Chondrocyte (in vitro differentiated cells): Measurements from ENCODE around the gene MBD3L4. TPM values are rescaled to one million over a fixed set of nuclear protein-coding genes. Genes with fewer than 3 reads are reported as not detected.

ENCODE experiments used
- DNase-seq: peaks from one replicate; pipeline ENCODE4 v3.0.0; 2021; ENCODE audit warnings: mixed read lengths, low spot score
- H3K27ac Mint-ChIP-seq: one replicate; pipeline ENCODE4 v1.8.0; 2021; ENCODE audit warnings: mild to moderate bottlenecking, moderate library complexity, mixed read lengths; ENCODE audit not compliant: unreplicated experiment
- H3K27me3 Mint-ChIP-seq: 2 replicates; pipeline ENCODE4 v1.8.0; 2021; ENCODE audit warnings: low read depth, mixed read lengths
- H3K36me3 Mint-ChIP-seq: 2 replicates; pipeline ENCODE4 v1.8.0; 2021; ENCODE audit warnings: low read depth, mixed read lengths
- H3K4me1 Mint-ChIP-seq: 2 replicates; pipeline ENCODE4 v1.8.0; 2021; ENCODE audit warnings: low read depth, mild to moderate bottlenecking, mixed read lengths
- H3K4me3 Mint-ChIP-seq: one replicate; pipeline ENCODE4 v1.8.0; 2021; ENCODE audit warnings: mild to moderate bottlenecking, moderate library complexity, mixed read lengths; ENCODE audit not compliant: unreplicated experiment
- H3K9me3 Mint-ChIP-seq: 2 replicates; pipeline ENCODE4 v1.8.0; 2021; ENCODE audit warnings: low read depth, mixed read lengths
- CTCF ChIP-seq: fragments of 200-600 bp; sonication (generic); IDR thresholded peaks from 2 replicates; pipeline ENCODE4 v1.5.0; 2021; ENCODE audit warnings: antibody characterized with exemption, mild to moderate bottlenecking, moderate library complexity
- total RNA-seq: library from RNA; stranded (reverse); gene quantifications from 3 replicates; pipeline ENCODE4 v1.2.1, GENCODE V29; 2021

Gene MBD3L4
- total RNA-seq, 1 donor from 2014 or later, result not detected

DNA sequence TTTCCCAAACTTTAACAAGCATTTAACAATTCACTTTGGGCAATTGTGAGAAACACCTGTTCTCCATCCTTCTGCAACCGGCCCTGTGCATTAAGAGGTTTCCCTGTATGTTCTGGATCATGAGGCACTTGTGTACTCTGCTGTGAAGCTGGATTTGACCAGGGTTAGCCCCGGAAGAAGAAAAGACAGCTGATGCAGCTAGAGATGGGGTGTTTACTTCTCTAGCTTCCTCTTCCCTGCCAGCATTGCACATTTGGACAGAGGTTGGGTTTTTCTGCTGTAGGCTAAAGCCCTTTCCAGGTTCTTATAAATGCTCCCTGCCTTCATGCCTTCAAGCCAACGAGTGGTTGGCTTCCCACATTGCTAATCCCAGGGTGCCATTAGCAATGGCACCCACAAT lies 39.6 kb downstream of the MBD3L4 start:
- peaks cover 8% of the 10 kb centered on the region for H3K27me3 Mint-ChIP-seq
- H3K36me3 Mint-ChIP-seq, result no peaks in the 10 kb centered on the region
- no peak overlapping the region for H3K4me3 Mint-ChIP-seq
- H3K4me1 Mint-ChIP-seq, result no peaks in the 10 kb centered on the region
- DNase-seq, result no peak
- peaks cover 6% of the 10 kb centered on the region for H3K9me3 Mint-ChIP-seq
- no peak overlapping the region for H3K27ac Mint-ChIP-seq
- TF ChIP-seq CTCF, result no peak

- H3K4me1 Mint-ChIP-seq, result no peaks in the 10 kb centered on the region
- H3K27ac Mint-ChIP-seq, result no peak overlapping the region
- H3K27me3 Mint-ChIP-seq, result peaks cover 8% of the 10 kb centered on the region
- TF ChIP-seq CTCF, result no peak
- H3K4me3 Mint-ChIP-seq, result no peak overlapping the region
- H3K9me3 Mint-ChIP-seq, result peaks cover 10% of the 10 kb centered on the region
- no peaks in the 10 kb centered on the region for H3K36me3 Mint-ChIP-seq
- DNase-seq, result no peak
Observed at GRCh38 chr19:6999933-7000332, 40.0 kb downstream of the MBD3L4 start.

DNA sequence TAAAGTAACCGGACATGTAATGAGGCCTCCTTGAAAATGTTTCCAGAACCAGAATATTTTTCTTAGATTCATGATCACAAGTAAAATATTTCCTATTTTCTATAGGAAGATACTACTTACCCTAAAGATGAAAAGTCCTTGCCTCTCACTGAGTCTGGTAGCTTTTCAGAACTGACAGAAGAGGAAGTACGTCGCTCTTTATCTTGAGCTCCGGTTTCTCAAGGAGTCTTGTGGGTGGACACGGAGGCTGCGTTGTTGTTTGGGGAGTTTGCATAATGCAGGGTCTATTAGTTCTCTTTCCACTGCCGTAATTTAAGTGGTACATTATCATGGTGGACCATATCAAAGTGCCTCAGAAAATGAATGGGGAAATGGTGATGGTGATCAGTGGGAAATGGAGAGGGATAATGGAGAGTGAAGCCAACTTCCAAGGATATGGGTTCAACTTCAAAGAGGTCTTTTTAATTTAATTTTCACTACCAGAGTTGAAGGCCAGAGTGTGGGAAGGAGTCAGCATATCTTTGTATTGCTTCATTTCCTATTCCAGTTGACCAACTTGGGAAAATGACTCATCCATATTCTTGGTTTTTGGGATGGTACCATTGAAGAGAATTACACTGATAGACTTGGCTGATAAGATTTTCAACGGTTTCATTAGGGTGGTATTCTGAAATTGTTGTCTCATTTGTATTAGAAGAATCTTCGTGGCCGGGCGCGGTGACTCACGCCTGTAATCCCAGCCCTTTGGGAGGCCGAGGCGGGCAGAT lies 42.1 kb downstream of the MBD3L4 start:
- peaks cover 11% of the 10 kb centered on the region for H3K9me3 Mint-ChIP-seq
- H3K27me3 Mint-ChIP-seq, result peaks cover 8% of the 10 kb centered on the region
- no peak for TF ChIP-seq CTCF
- H3K4me1 Mint-ChIP-seq, result no peaks in the 10 kb centered on the region
- H3K36me3 Mint-ChIP-seq, result no peaks in the 10 kb centered on the region
- no peak for DNase-seq
- no peak overlapping the region for H3K4me3 Mint-ChIP-seq
- no peak overlapping the region for H3K27ac Mint-ChIP-seq

- H3K4me3 Mint-ChIP-seq, result no peak overlapping the region
- TF ChIP-seq CTCF, result no peak
- H3K9me3 Mint-ChIP-seq, result peaks cover 11% of the 10 kb centered on the region
- H3K27ac Mint-ChIP-seq, result no peak overlapping the region
- peaks cover 8% of the 10 kb centered on the region for H3K27me3 Mint-ChIP-seq
- no peaks in the 10 kb centered on the region for H3K4me1 Mint-ChIP-seq
- no peak for DNase-seq
- no peaks in the 10 kb centered on the region for H3K36me3 Mint-ChIP-seq
Observed at GRCh38 chr19:6996810-6997209, 43.2 kb downstream of the MBD3L4 start.

DNA sequence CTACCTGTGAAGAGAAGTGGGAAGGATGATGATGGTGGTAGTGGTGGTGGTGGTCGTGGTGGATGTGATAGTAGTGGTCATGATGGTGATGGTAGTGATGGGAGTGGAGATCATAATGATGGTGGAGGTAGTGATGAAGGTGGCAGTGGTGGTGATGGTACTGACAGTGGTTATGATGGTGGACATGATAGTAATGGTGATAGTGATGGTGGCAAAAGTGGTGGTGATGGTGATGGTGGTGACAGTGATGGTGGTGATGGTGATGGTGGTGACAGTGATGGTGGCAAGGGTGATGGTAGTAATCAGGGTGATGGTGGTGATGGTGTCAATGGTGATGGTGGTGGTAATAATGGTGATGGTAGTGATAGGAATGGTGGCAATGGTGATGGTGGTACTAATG lies 44.9 kb downstream of the MBD3L4 start:
- H3K9me3 Mint-ChIP-seq, result peaks cover 11% of the 10 kb centered on the region

More for the DNA sequence above, 44.9 kb downstream of the MBD3L4 start:
- Mint-ChIP-seq H3K27me3 (peaks cover 2% of the 10 kb centered on the region), H3K36me3 (no peaks in the 10 kb centered on the region), H3K4me1 (no peaks in the 10 kb centered on the region), H3K4me3 (no peak overlapping the region), H3K27ac (peak overlapping the region; percentile 30)
- TF ChIP-seq CTCF, result no peak
- DNase-seq, result no peak
